PFSK-1 (cell line): ENCODE data around the gene ELAVL4.

ENCODE experiments used
- FOXP2 ChIP-seq: optimal IDR thresholded peaks from 2 replicates; pipeline ENCODE3; 2011; ENCODE audit warnings: borderline replicate concordance, control low read depth, inconsistent platforms; ENCODE audit not compliant: insufficient read depth; ENCODE audit errors: extremely low read length, extremely low read depth
- POLR2AphosphoS5 ChIP-seq: IDR thresholded peaks from 2 replicates; pipeline ENCODE4 v1.6.1; 2012; ENCODE audit warnings: low read depth, mild to moderate bottlenecking, control low read depth, low read length, moderate library complexity
- SIN3A ChIP-seq: IDR thresholded peaks from 2 replicates; pipeline ENCODE4 v1.6.1; 2012; ENCODE audit warnings: mild to moderate bottlenecking, low read length, moderate library complexity, borderline replicate concordance; ENCODE audit not compliant: insufficient read depth
- TAF1 ChIP-seq: IDR thresholded peaks from 2 replicates; pipeline ENCODE4 v1.6.1; 2012; ENCODE audit warnings: low read length, control low read depth, borderline replicate concordance; ENCODE audit not compliant: insufficient read depth
- TF ChIP-seq, protein P1 (sequence below), 2 experiments: IDR thresholded peaks; 2 replicates each; pipeline versions ENCODE4 v1.6.1 to v1.8.0; 2011 to 2012; ENCODE audit warnings: low read depth in 2 of 2, low read length in 2 of 2, control low read depth in 1 of 2, inconsistent platforms in 1 of 2, mild to moderate bottlenecking in 1 of 2, moderate library complexity in 1 of 2; ENCODE audit not compliant: insufficient read depth in 1 of 2

DNA sequence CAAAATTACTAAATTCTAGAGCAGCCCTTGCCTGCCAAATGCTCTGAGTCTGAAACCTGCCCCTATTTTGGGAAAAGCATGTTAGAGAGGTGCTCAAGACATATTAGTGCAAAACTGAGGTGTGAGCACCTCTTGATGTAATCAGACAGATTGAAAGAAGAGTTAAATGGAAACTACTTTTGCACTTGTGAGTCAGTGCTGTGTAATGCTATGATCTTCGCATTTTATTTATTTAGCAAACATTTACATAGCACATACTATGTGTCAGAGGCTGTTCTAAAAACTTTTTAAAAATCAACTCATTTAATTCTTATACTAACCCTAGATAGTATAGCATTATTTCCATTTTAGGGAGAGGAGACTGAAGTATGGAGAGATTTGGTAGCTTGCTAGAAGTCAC, 138.1 kb downstream of the ELAVL4 start:
- TF ChIP-seq, protein P1, sequence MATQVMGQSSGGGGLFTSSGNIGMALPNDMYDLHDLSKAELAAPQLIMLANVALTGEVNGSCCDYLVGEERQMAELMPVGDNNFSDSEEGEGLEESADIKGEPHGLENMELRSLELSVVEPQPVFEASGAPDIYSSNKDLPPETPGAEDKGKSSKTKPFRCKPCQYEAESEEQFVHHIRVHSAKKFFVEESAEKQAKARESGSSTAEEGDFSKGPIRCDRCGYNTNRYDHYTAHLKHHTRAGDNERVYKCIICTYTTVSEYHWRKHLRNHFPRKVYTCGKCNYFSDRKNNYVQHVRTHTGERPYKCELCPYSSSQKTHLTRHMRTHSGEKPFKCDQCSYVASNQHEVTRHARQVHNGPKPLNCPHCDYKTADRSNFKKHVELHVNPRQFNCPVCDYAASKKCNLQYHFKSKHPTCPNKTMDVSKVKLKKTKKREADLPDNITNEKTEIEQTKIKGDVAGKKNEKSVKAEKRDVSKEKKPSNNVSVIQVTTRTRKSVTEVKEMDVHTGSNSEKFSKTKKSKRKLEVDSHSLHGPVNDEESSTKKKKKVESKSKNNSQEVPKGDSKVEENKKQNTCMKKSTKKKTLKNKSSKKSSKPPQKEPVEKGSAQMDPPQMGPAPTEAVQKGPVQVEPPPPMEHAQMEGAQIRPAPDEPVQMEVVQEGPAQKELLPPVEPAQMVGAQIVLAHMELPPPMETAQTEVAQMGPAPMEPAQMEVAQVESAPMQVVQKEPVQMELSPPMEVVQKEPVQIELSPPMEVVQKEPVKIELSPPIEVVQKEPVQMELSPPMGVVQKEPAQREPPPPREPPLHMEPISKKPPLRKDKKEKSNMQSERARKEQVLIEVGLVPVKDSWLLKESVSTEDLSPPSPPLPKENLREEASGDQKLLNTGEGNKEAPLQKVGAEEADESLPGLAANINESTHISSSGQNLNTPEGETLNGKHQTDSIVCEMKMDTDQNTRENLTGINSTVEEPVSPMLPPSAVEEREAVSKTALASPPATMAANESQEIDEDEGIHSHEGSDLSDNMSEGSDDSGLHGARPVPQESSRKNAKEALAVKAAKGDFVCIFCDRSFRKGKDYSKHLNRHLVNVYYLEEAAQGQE (IDR thresholded peaks at IDR 0.05; ENCODE audit: insufficient read depth in 1 of 2, low read depth in 2 of 2, low read length in 2 of 2) = no peak
- no peak for TF ChIP-seq TAF1
- no peak for TF ChIP-seq POLR2AphosphoS5
- TF ChIP-seq SIN3A = no peak
- TF ChIP-seq FOXP2 = no peak
